Hair follicle dermal papilla cell (primary cell): ENCODE measurements around the gene TRMT61A. TPM values are rescaled to one million over a fixed set of nuclear protein-coding genes. Genes with fewer than 3 reads are reported as not detected.

Source experiments
- small RNA-seq: library from RNA; depleted of rRNA; stranded (forward); fragments of <200 nt; gene quantifications from one replicate; pipeline ENCODE3, GENCODE V24; 2012
- total RNA-seq: library from RNA; depleted of rRNA; stranded (reverse); fragments of >200 nt; gene quantifications from 2 replicates; pipeline ENCODE4 v1.2.3, GENCODE V29; 2012

TRMT61A gene
- 11.9 and 13.8 TPM in 2 replicates for total RNA-seq

DNA sequence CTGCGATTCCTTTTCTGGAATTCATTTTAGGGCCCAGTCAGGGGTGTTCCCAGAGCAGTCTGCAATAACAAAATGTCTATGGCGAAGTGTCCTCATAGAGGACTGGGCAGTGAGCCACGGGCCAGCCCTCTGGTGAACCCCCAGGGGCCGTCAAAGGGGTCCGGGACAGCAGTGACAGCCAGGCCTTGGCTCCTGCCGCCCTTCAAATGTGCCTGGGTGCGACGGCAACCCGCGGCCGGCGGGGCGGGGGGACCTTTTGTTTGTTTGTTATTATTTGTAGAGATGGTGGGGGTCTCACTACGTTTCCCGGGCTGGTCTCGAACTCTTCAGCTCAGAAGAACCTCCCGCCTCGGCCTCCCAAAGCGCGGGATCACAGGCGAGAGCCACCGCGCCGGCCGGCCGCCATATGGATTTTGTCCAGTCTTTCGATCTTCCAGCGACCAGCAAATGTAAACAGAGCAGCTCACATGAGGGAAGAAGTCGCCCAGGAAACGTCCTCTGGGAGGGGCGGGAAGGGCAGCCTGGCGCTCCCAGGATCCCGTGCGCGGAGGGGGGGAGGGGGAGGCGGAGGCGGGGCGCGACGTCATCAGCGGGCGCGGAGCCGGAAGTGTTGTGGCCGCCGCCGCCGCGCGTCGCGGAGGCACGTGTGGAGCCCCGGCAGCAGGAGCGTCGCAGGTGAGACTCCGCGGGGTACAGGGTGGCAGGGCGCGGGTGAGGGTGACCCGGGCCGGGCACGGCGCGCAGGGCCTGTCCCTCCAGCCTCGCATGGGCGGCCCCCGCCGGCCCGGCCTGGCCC lies at the start of gene TRMT61A:
TSS of gene TRMT61A (plus strand) at position 610 of the 796 bp plus-strand sequence. CDS start 783 bp downstream, outside the sequence.

DNA sequence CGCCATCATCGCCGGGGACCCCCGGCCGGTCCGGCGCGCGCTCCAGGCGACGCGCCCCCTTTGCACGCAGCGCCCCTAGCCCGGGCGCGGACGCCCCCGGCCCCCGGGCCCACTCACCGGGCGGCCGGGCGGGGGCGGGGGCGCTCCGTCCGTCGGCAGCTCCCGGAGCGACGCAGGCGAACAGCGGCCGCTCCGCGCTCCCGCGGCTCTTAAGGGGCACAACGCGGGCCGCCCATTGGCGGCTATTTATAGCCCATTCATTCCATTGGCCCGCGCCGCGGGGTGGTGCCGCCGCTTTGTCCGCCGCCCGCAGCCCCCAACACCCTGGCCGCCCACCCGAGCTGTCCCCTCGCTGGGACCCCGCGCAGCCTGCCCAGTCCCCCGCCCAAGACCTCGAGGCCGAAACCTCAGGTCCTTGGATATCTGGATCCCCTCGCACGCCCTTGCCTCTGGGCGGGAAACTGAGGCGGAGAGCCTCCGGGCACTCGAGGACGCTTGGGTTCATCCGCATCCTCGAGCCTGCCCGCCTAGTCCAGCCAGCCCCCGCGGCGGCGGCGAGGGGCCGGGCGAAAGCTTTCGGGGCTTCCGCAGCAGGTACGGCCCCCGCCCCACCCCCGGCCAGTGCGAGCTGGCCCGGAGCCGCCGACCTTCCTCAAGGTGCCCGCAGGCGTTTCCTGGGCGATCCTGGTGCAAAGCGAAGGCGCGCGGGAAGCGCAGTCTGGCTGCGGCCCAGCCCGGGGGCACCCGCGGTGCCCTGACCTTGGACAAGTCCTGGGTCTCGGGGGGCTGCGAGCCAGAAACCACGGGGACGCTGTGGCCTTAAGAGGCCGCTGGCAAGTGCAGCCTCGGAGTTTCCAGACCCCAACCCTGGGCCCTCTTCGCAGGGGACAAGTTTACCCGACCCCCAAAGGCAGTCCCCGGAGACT lies 6.1 kb upstream of the TRMT61A start, which contains the start of gene CKB:
TSS of gene CKB (minus strand) at position 182 of the 926 bp plus-strand sequence. CDS start 337 bp downstream, outside the sequence.

GRCh38 chr14:103562429-103563225 lies 33.6 kb downstream of the TRMT61A start, which contains the start of the genes BAG5 and COA8:
BAG5 (minus strand) TSS chr14:103562657; CDS start chr14:103561164, 1,493 bp downstream.
COA8 (plus strand) TSS chr14:103562960; CDS start chr14:103563002, 42 bp downstream.

Small RNA genes lying within 50 kb of the gene (small RNA-seq; reads per million reads assigned to genes)
- gene RNU4-68P (not detected), gene RNU7-160P (not detected)

Other genes starting within 250 kb of the TRMT61A start
- 211 and 233 TPM in 2 replicates for gene EIF5, start 195.0 kb upstream of the TRMT61A start, total RNA-seq
- 84.8 and 103 TPM in 2 replicates for gene MARK3, start 143.8 kb upstream of the TRMT61A start, total RNA-seq
- gene CKB, start 6.4 kb upstream of the TRMT61A start, total RNA-seq = 20.8 and 28.4 TPM in 2 replicates
- gene BAG5, start 33.5 kb downstream of the TRMT61A start, total RNA-seq = 33.6 and 34.4 TPM in 2 replicates
- 20.4 and 22.6 TPM in 2 replicates for gene COA8, start 33.8 kb downstream of the TRMT61A start, total RNA-seq
- 200 and 223 TPM in 2 replicates for gene KLC1, start 100.0 kb downstream of the TRMT61A start, total RNA-seq
- 2.3 and 4.0 TPM in 2 replicates for gene XRCC3, start 186.3 kb downstream of the TRMT61A start, total RNA-seq
- gene ZFYVE21, start 186.6 kb downstream of the TRMT61A start, total RNA-seq = 35.0 and 45.5 TPM in 2 replicates